DND-41 (cell line): Measurements from ENCODE around the gene S100A2.

Experiments
- ATAC-seq: fragments of 200-7000 bp; cut with Tn5 transposase; 3 replicates; pipeline ENCODE4 v1.9.1; 2021; ENCODE audit warnings: low read depth; ENCODE audit not compliant: insufficient read depth
- DNase-seq: peaks from one replicate; pipeline ENCODE4 v3.0.0-alpha.2; 2020
- H2AFZ ChIP-seq: 2 replicates; pipeline ENCODE4 v1.6.0; 2012; ENCODE audit warnings: low read depth, low read length
- H3K27ac ChIP-seq: 2 replicates; pipeline ENCODE4 v1.5.1; 2012; ENCODE audit warnings: low read length, inconsistent platforms
- H3K27me3 ChIP-seq: fragments of 200-600 bp; sonication (generic); 2 replicates; pipeline ENCODE4 v1.6.0; 2012; ENCODE audit warnings: low read length, mild to moderate bottlenecking, inconsistent platforms; ENCODE audit not compliant: insufficient read depth, poor library complexity
- H3K36me3 ChIP-seq: 2 replicates; pipeline ENCODE4 v1.5.1; 2012; ENCODE audit warnings: low read length, inconsistent platforms; ENCODE audit not compliant: insufficient read depth
- H3K4me1 ChIP-seq: 2 replicates; pipeline ENCODE4 v1.5.1; 2012; ENCODE audit warnings: mild to moderate bottlenecking, low read length; ENCODE audit not compliant: insufficient read depth
- H3K4me2 ChIP-seq: 2 replicates; pipeline ENCODE4 v1.6.0; 2012; ENCODE audit warnings: mild to moderate bottlenecking, moderate library complexity, low read length, inconsistent platforms; ENCODE audit not compliant: insufficient read depth
- H3K4me3 ChIP-seq, 2 experiments: fragments of 200-600 bp in 1 of 2; shearing (Covaris generic) in 1 of 2; 2 replicates each; pipeline ENCODE4 v1.5.1; 2012 to 2016; ENCODE audit warnings: inconsistent platforms in 2 of 2, low read length in 2 of 2, mild to moderate bottlenecking in 2 of 2, low read depth in 1 of 2, moderate library complexity in 1 of 2
- H3K79me2 ChIP-seq: 2 replicates; pipeline ENCODE4 v1.6.0; 2012; ENCODE audit warnings: low read length, inconsistent platforms; ENCODE audit not compliant: insufficient read depth
- H3K9ac ChIP-seq: 2 replicates; pipeline ENCODE4 v1.6.0; 2012; ENCODE audit warnings: low read depth, mild to moderate bottlenecking, inconsistent platforms, low read length, moderate library complexity
- H3K9me3 ChIP-seq: 2 replicates; pipeline ENCODE4 v1.5.1; 2012; ENCODE audit warnings: low read length, moderate library complexity, mild to moderate bottlenecking, inconsistent platforms; ENCODE audit not compliant: insufficient read depth, severe bottlenecking
- H4K20me1 ChIP-seq: 2 replicates; pipeline ENCODE4 v1.6.0; 2012; ENCODE audit warnings: low read length; ENCODE audit not compliant: insufficient read depth
- CTCF ChIP-seq: IDR thresholded peaks from 2 replicates; pipeline ENCODE4 v1.5.1; 2012; ENCODE audit warnings: borderline replicate concordance, low read length, moderate library complexity, mild to moderate bottlenecking; ENCODE audit not compliant: poor library complexity, severe bottlenecking; ENCODE audit errors: extremely low read depth
- EZH2 ChIP-seq: IDR thresholded peaks from 3 replicates; pipeline ENCODE4 v1.6.1; 2012; ENCODE audit warnings: borderline replicate concordance, low read depth, mild to moderate bottlenecking, moderate library complexity, low read length, inconsistent platforms; ENCODE audit not compliant: severe bottlenecking

The S100A2 gene

DNA sequence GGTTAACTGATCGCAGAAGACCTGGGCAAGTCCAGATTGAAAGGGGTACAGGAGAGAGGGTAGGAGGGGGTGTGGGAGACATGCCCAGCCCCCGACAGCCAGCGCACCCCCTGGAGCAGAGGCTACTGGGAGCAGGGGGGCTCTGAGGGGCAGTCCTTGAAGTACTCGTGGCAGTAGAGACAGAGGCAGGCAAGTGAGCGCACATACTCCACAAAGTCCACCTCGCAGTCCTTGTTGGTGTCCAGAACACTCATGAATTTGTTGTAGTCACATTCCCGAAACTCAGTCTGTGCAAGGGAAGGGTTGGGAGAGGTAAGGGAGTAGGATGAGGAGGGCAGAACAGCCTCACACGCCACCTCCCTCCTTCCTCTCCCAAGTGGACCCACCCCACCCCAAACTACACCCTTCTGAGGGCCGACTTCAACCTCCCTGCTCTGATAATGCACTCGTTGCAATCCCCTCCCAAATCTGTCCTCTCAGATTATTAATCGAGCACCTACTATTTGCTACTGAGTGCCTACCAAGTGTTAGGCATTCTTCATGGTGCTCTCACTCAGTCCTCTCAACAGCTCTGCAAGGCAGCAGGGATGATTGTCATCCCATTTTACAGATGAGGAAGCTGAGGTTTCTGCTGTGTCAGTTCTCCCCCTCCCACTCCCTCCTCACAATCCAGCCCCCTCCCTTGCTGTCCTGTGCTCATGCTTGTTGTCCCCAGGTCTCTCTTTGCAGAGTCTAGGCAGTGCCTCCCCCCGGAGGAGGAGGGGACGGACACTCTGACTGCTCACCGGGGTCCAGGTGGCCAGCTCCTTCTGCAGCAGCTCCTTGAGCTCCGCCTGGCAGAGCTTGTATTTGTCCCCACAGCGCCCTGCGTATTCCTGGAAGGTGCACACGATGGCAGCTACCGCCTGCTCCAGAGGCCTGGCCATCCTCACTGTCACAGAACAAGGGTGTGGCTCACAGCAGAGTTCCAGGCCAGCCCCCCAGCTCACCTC lies 17.8 kb downstream of the S100A2 start:
- H3K4me1 ChIP-seq: peaks cover 38% of the 10 kb centered on the region

DNA sequence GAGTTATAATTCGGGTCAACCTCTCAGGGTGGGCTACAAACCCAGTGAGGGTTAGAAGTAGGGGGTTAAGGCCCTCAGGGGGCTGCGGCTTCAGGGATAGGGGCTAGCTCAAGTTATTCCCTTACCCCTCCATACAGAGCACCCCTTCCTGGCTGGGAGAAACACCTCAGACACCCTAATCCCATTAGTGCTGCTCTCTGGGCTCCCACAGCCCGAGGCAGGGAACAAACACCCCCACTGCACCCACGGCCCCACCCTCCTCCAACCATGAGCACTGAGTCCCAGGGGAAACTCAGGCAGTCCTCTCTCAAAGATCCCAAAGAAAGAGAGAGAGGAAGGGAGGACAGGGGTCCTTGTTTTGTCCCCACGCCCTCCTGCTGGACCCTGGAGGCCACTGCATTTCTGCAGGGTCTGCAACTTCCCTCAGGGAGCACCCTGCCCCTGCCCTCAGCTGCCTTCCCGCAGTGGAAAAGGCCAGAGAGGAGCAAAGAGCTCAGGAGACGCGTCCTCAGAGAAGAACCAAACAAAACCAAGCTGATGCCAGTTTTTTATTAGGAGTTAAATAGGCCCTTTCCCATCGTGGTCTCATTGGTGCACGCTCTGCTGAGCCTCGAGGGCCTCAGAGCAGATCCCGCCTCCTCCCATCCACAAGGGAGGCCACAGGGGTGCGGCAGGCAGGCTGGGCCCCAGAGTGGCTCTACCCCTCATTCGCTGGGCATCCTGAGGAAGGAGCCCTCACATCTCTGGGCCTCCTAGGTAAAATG lies 18.7 kb downstream of the S100A2 start:
- Histone ChIP-seq H4K20me1 (no peaks in the 10 kb centered on the region), H3K4me3 (no peak overlapping the region), H3K36me3 (no peaks in the 10 kb centered on the region), H3K9ac (no peak overlapping the region), H3K4me1 (peaks cover 47% of the 10 kb centered on the region), H3K9me3 (no peaks in the 10 kb centered on the region), H3K79me2 (no peaks in the 10 kb centered on the region), H3K27ac (no peak overlapping the region), H2AFZ (no peak overlapping the region), H3K27me3 (no peaks in the 10 kb centered on the region), H3K4me2 (no peak overlapping the region)
- DNase-seq: no peak
- TF ChIP-seq CTCF: no peak
- no peak for TF ChIP-seq EZH2
- no peak for ATAC-seq

More for the DNA sequence above, 17.8 kb downstream of the S100A2 start:
- Histone ChIP-seq H3K4me3 (no peak overlapping the region), H3K27ac (no peak overlapping the region), H3K9ac (no peak overlapping the region), H4K20me1 (no peaks in the 10 kb centered on the region), H3K4me2 (no peak overlapping the region), H3K79me2 (no peaks in the 10 kb centered on the region), H3K9me3 (no peaks in the 10 kb centered on the region), H2AFZ (no peak overlapping the region), H3K27me3 (no peaks in the 10 kb centered on the region), H3K36me3 (no peaks in the 10 kb centered on the region)
- TF ChIP-seq CTCF: no peak
- TF ChIP-seq EZH2: no peak
- ATAC-seq: no peak
- no peak for DNase-seq

- Histone ChIP-seq H3K27me3 (no peaks in the 10 kb centered on the region), H4K20me1 (no peaks in the 10 kb centered on the region), H3K27ac (no peak overlapping the region; the same call in 1 of the 2 replicates), H3K79me2 (no peaks in the 10 kb centered on the region), H3K9me3 (no peaks in the 10 kb centered on the region), H3K4me3 (no peak overlapping the region), H2AFZ (no peak overlapping the region), H3K9ac (no peak overlapping the region), H3K4me2 (no peak overlapping the region), H3K36me3 (no peaks in the 10 kb centered on the region), H3K4me1 (peaks cover 53% of the 10 kb centered on the region)
- no peak for DNase-seq
- no peak for TF ChIP-seq EZH2
- no peak for TF ChIP-seq CTCF
- ATAC-seq: no peak
Observed at GRCh38 chr1:153546371-153546770, 19.3 kb downstream of the S100A2 start.
